Loucy (cell line): ENCODE measurements around the gene SLC28A2.
A peak's percentile ranks its signal among the peaks of the same experiment; 100 is the strongest.

Experiments used
- H2AFZ ChIP-seq: fragments of 200-600 bp; sonication (generic); 2 replicates; pipeline ENCODE4 v1.6.0; 2016; ENCODE audit warnings: antibody characterized with exemption, mild to moderate bottlenecking, low read length, moderate library complexity
- H3F3A ChIP-seq: fragments of 200-600 bp; 2 replicates; pipeline ENCODE4 v1.6.0; 2016; ENCODE audit warnings: antibody characterized with exemption, low read depth, mild to moderate bottlenecking
- H3K27me3 ChIP-seq: fragments of 200-600 bp; sonication (generic); 2 replicates; pipeline ENCODE4 v1.6.1; 2014; ENCODE audit warnings: low read length, mild to moderate bottlenecking; ENCODE audit not compliant: insufficient read depth, poor library complexity, severe bottlenecking
- H3K36me3 ChIP-seq: fragments of 200-600 bp; sonication (generic); 2 replicates; pipeline ENCODE4 v1.6.1; 2016; ENCODE audit warnings: low read length; ENCODE audit not compliant: insufficient read depth
- H3K4me1 ChIP-seq: fragments of 200-600 bp; sonication (generic); 2 replicates; pipeline ENCODE4 v1.5.1; 2014; ENCODE audit warnings: low read length, mild to moderate bottlenecking; ENCODE audit not compliant: insufficient read depth, poor library complexity, severe bottlenecking
- H3K4me2 ChIP-seq: fragments of 200-600 bp; sonication (generic); 2 replicates; pipeline ENCODE4 v1.6.0; 2014; ENCODE audit warnings: antibody characterized with exemption, low read length, low read depth, mild to moderate bottlenecking; ENCODE audit not compliant: poor library complexity, severe bottlenecking
- H3K4me3 ChIP-seq: fragments of 200-600 bp; sonication (generic); 2 replicates; pipeline ENCODE4 v1.5.1; 2014; ENCODE audit warnings: low read length, mild to moderate bottlenecking, mixed read lengths; ENCODE audit not compliant: poor library complexity, severe bottlenecking
- H3K79me2 ChIP-seq: fragments of 200-600 bp; sonication (generic); 2 replicates; pipeline ENCODE4 v1.6.1; 2014; ENCODE audit warnings: low read length; ENCODE audit not compliant: insufficient read depth
- H3K9ac ChIP-seq: fragments of 200-600 bp; sonication (generic); 2 replicates; pipeline ENCODE4 v1.6.0; 2014; ENCODE audit warnings: mild to moderate bottlenecking, low read depth, low read length, moderate library complexity; ENCODE audit not compliant: poor library complexity, severe bottlenecking
- H3K9me2 ChIP-seq: fragments of 200-600 bp; sonication (generic); replicated peaks from 2 replicates; pipeline ENCODE4 v1.6.1; 2016; ENCODE audit warnings: low read depth, low read length, mixed read lengths
- H3K9me3 ChIP-seq: fragments of 200-600 bp; sonication (generic); 2 replicates; pipeline ENCODE4 v1.6.1; 2014; ENCODE audit warnings: mild to moderate bottlenecking, antibody characterized with exemption, low read length, low read depth; ENCODE audit not compliant: insufficient read depth
- H4K20me1 ChIP-seq: fragments of 200-600 bp; sonication (generic); 2 replicates; pipeline ENCODE4 v1.6.0; 2014; ENCODE audit warnings: antibody characterized with exemption, low read length, mild to moderate bottlenecking; ENCODE audit not compliant: insufficient read depth, poor library complexity, severe bottlenecking
- EZH2phosphoT487 ChIP-seq: fragments of 200-600 bp; IDR thresholded peaks from 2 replicates; pipeline ENCODE4 v1.6.1; 2018; ENCODE audit warnings: antibody characterized with exemption, mild to moderate bottlenecking, moderate library complexity, borderline replicate concordance
- TF ChIP-seq, protein P1 (sequence below): fragments of 200-600 bp; sonication (generic); conservative IDR thresholded peaks from 2 replicates; pipeline ENCODE4 v1.5.1; 2014; ENCODE audit warnings: mild to moderate bottlenecking, antibody characterized with exemption, low read length

The SLC28A2 gene

DNA sequence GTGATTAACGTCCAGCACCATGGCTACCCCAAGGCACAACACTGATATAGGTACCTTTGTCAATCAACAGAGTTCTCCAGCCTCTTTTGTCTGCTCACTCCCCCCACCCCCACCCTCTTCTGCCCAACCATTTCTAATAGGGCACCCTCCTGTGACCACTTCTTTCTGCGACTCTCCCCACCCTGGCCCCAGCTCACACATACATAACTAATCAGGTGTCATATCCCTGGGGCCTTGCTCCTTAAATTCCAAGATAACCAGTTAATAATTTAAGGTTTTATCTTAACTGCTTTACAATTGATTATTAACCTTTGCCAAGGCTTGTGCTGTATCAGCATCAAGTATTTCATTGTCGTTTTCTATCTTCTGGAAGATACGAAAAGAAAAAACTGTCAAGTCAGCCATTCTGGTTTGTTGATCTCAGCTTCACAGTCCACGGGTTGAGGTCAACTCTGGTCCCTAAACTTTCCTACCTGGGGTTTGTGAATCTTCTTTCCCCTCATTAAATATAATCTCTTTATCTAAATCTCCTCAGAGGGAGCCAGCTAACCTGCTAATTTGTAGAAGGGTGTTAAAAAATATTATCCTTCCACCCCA lies 27.3 kb upstream of the SLC28A2 start:
- Histone ChIP-seq H3K9ac (no peak overlapping the region), H3K4me3 (no peak overlapping the region), H3K79me2 (no peaks in the 10 kb centered on the region), H3K9me2 (no peaks in the 10 kb centered on the region), H3K27me3 (no peaks in the 10 kb centered on the region), H2AFZ (no peak overlapping the region), H3K9me3 (no peaks in the 10 kb centered on the region), H3K36me3 (no peaks in the 10 kb centered on the region), H3K4me2 (no peak overlapping the region), H3K4me1 (no peaks in the 10 kb centered on the region), H3F3A (no peaks in the 10 kb centered on the region), H4K20me1 (no peaks in the 10 kb centered on the region)
- TF ChIP-seq, protein P1, sequence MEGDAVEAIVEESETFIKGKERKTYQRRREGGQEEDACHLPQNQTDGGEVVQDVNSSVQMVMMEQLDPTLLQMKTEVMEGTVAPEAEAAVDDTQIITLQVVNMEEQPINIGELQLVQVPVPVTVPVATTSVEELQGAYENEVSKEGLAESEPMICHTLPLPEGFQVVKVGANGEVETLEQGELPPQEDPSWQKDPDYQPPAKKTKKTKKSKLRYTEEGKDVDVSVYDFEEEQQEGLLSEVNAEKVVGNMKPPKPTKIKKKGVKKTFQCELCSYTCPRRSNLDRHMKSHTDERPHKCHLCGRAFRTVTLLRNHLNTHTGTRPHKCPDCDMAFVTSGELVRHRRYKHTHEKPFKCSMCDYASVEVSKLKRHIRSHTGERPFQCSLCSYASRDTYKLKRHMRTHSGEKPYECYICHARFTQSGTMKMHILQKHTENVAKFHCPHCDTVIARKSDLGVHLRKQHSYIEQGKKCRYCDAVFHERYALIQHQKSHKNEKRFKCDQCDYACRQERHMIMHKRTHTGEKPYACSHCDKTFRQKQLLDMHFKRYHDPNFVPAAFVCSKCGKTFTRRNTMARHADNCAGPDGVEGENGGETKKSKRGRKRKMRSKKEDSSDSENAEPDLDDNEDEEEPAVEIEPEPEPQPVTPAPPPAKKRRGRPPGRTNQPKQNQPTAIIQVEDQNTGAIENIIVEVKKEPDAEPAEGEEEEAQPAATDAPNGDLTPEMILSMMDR: no peak
- TF ChIP-seq EZH2phosphoT487: no peak

DNA sequence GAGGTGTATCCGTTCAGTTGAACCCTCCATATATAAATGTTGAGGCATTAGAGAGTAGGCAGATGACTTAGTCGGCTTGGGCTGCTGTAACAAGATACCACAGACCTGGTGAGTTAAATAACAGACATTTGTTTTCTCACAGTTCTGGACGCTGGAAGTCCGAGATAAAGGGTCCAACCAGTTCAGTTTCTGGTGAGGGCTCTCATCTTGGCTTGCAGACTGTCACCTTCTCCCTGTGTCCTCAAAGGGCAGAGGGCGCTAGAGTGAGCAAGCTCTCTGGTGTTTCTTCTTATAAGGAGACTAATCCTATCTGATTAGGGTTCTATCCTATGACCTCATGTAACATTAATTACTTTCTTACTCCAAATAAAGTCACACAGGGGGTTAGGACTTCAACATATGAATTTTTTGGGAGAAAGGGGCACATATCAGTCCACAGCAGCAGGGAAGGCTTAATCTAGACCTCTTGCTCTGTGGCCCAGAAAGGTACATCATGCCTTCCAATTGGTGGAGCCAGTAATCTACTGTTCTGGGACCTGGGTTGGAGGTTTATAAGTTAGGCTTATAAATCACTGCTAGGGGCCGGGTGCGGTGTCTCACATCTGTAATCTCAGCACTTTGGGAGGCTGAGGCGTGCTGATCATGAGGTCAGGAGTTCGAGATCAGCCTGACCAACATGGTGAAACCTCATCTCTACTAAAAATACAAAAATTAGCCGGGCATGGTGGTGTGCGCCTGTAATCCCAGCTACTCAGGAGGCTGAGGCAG lies 26.3 kb upstream of the SLC28A2 start:
- H2AFZ ChIP-seq: no peak overlapping the region
- H3K4me1 ChIP-seq: no peaks in the 10 kb centered on the region
- no peak for TF ChIP-seq EZH2phosphoT487
- TF ChIP-seq, protein P1: peak; percentile 62
- H3K36me3 ChIP-seq: no peaks in the 10 kb centered on the region
- no peak overlapping the region for H3K4me3 ChIP-seq
- no peak overlapping the region for H3K9ac ChIP-seq
- H3K9me2 ChIP-seq: no peaks in the 10 kb centered on the region
- H4K20me1 ChIP-seq: no peaks in the 10 kb centered on the region
- H3K9me3 ChIP-seq: no peaks in the 10 kb centered on the region
- no peaks in the 10 kb centered on the region for H3K27me3 ChIP-seq
- H3K79me2 ChIP-seq: no peaks in the 10 kb centered on the region
- H3F3A ChIP-seq: no peaks in the 10 kb centered on the region
- no peak overlapping the region for H3K4me2 ChIP-seq

DNA sequence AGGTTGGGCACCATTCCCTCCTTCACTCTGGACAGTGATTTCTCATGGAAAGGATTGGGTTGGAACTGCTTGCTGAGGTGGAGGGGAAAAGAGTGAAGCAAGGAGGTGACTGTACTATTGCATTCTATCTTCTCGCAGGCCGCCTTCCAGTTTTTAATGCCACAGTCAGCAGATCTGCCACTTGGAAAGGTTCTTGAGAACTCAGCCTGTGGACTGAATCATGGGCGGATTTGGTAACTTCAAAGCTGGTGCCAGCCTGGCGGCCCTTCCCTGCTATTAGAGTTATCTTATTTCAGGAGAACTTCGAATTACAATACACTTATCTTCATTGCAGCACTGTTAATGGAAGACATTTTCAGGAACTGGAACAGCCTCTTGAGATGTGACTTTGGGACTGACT lies 23.1 kb upstream of the SLC28A2 start:
- H3K36me3 ChIP-seq: no peaks in the 10 kb centered on the region
- no peak overlapping the region for H2AFZ ChIP-seq
- H3K4me1 ChIP-seq: no peaks in the 10 kb centered on the region
- H3K79me2 ChIP-seq: no peaks in the 10 kb centered on the region
- H3K4me2 ChIP-seq: no peak overlapping the region
- TF ChIP-seq EZH2phosphoT487: no peak
- no peaks in the 10 kb centered on the region for H3K27me3 ChIP-seq
- no peak overlapping the region for H3K9ac ChIP-seq
- no peaks in the 10 kb centered on the region for H3K9me3 ChIP-seq
- no peaks in the 10 kb centered on the region for H4K20me1 ChIP-seq
- no peaks in the 10 kb centered on the region for H3K9me2 ChIP-seq
- no peak overlapping the region for H3K4me3 ChIP-seq
- H3F3A ChIP-seq: no peaks in the 10 kb centered on the region
